Activated CD4-positive, alpha-beta T cell treated with anti-CD3 and anti-CD28 coated beads, Interleukin-2, amount 10 ng/mL, durations not matched to agents 24 days and 14 days (primary cell): ENCODE data around the gene ZMYND19. TPM values are rescaled to one million over a fixed set of nuclear protein-coding genes. Genes with fewer than 3 reads are reported as not detected.

Experiments
- DNase-seq: peaks from one replicate; pipeline ENCODE4 v3.0.0; 2022
- H3K27ac Mint-ChIP-seq: one replicate; pipeline ENCODE4 v1.8.0; 2022; ENCODE audit warnings: mild to moderate bottlenecking, mixed read lengths
- H3K27me3 Mint-ChIP-seq: one replicate; pipeline ENCODE4 v1.8.0; 2022; ENCODE audit warnings: mixed read lengths
- H3K36me3 Mint-ChIP-seq: one replicate; pipeline ENCODE4 v1.8.0; 2022; ENCODE audit warnings: low read depth, mild to moderate bottlenecking, mixed read lengths
- H3K4me1 Mint-ChIP-seq: one replicate; pipeline ENCODE4 v1.8.0; 2021; ENCODE audit warnings: mixed read lengths
- H3K4me3 Mint-ChIP-seq: one replicate; pipeline ENCODE4 v1.8.0; 2022; ENCODE audit warnings: mild to moderate bottlenecking, moderate library complexity, mixed read lengths
- H3K9me3 Mint-ChIP-seq: one replicate; pipeline ENCODE4 v1.8.0; 2021; ENCODE audit warnings: mixed read lengths
- intact Hi-C: fragments of 100-400 bp; cut with micrococcal nuclease; formaldehyde crosslinking; loops from one replicate; pipeline ENCODE4 v1.15.1; 2023
- total RNA-seq: library from RNA; stranded (reverse); gene quantifications from 2 replicates; pipeline ENCODE4 v1.2.3, GENCODE V29; 2022

Gene ZMYND19
- total RNA-seq, 1 donor from 2014 or later, result 92.4 TPM

DNA sequence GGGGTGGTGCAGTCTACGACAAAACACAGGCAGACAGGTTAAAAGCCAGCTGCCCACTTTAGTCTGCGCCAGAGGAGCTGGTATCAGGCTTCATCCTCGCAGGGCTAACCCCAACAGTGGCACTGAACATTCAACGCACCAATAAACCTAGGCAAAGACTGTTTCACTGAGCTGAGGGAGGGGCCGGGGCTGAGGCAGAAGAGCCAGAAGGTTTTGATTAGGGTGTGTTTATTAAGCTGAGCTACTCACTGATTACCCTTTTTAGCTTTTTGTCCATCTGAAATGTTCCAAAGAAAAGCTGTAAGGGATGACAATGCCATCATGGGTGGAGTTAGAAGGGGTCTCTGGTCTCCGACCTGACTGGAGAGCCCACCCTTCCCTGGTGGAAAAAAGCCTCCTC is 1.4 kb downstream of the ZMYND19 start:
- intact Hi-C loops, result no loop called here

DNA sequence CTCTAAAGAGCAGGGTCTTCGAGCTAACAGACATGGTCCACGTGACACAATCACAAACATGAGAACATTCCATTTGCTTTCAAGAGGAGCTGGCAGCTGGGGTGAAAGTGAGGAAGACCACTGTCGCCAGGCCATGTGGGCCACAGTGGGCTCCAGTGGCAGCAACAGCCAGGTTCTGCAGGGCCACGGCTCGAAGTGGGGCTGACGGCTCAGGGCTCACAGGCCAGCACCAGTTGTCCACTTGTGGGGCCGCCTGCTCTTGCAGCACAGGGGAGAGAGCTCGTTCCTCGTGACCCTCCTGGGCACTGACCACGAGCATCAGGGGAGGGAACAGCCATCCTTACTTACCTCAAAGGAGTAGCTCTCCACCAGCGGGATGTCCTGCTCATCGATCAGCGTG is 2.0 kb downstream of the ZMYND19 start:
- intact Hi-C loops, result no loop called here
- no peaks in the 10 kb centered on the region for H3K27me3 Mint-ChIP-seq
- no peak for DNase-seq
- H3K9me3 Mint-ChIP-seq, result no peaks in the 10 kb centered on the region
- H3K4me3 Mint-ChIP-seq, result peak overlapping the region; percentile 87
- no peak overlapping the region for H3K27ac Mint-ChIP-seq
- peaks cover 23% of the 10 kb centered on the region for H3K36me3 Mint-ChIP-seq
- peaks cover 10% of the 10 kb centered on the region for H3K4me1 Mint-ChIP-seq

More for the DNA sequence above, 1.4 kb downstream of the ZMYND19 start:
- no peak for DNase-seq
- no peaks in the 10 kb centered on the region for H3K27me3 Mint-ChIP-seq
- no peaks in the 10 kb centered on the region for H3K9me3 Mint-ChIP-seq
- peak overlapping the region; percentile 87 for H3K4me3 Mint-ChIP-seq
- H3K36me3 Mint-ChIP-seq, result peaks cover 19% of the 10 kb centered on the region
- peaks cover 10% of the 10 kb centered on the region for H3K4me1 Mint-ChIP-seq
- no peak overlapping the region for H3K27ac Mint-ChIP-seq

DNA sequence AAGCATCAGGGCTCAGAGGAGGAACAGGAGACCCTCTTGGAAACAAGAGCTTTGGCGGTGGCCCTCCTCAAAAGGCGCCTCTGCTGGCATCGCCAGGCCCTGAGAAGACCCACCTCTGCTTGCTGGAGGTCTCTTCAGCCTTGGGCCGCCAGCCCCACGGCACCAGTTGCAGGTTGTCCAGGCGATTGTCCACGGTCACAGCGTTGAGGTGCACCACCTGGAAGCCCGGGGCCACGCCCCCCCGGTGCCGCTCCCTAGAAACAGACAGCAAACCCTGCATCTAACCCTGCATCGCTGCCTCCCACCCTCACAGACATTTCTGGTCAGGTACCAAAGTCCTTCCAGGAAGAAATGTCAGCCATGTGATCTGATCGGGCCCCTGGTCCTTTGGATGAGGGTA is 3.5 kb downstream of the ZMYND19 start:
- Mint-ChIP-seq H3K36me3 (peaks cover 29% of the 10 kb centered on the region), H3K4me1 (peaks cover 8% of the 10 kb centered on the region), H3K27me3 (no peaks in the 10 kb centered on the region), H3K27ac (no peak overlapping the region), H3K9me3 (no peaks in the 10 kb centered on the region), H3K4me3 (no peak overlapping the region)
- no peak for DNase-seq
- intact Hi-C loops, result no loop called here

DNA sequence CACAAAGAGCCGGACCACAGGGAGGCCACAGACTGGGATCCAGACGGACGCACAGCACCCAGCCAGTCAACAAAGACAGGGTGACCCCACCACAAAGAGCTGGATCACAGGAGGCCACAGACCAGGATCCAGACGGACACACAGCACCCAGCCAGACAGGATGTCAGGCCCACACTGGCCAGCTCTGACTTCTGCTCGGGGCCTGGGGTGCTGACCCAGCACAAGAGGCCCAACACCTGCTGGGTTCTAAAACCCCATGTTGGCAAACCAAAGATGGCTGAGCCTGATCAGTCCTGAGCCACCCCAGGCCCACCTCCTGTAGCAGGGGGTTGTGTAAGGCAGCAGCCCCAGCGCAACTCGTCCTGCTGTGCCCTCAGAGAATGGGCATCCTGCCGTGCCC is 6.4 kb downstream of the ZMYND19 start:
- Mint-ChIP-seq H3K27me3 (no peaks in the 10 kb centered on the region), H3K36me3 (peaks cover 30% of the 10 kb centered on the region), H3K4me3 (no peak overlapping the region), H3K27ac (no peak overlapping the region), H3K9me3 (no peaks in the 10 kb centered on the region), H3K4me1 (peaks cover 5% of the 10 kb centered on the region)
- intact Hi-C loops, result no loop called here
- no peak for DNase-seq

DNA sequence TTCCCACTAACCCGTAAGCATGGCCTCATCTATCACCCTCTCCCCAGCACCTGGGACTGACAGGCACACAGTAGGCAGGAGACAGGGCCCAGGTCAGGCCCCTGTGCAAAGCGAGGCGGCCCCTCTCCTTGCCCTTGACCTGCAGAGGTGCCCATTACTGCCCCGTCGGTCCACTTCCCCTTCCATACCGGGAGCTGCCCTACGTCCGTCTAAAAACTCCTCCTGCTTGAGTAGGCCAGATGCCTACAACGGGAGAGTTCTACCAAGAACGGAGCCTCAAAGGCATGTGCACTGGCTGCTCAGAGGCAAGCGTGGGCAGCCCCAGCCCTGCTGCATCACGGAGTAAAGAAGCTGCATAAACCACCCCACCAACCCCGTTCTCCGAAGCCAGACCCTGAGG is 7.0 kb downstream of the ZMYND19 start:
- Mint-ChIP-seq H3K27ac (no peak overlapping the region), H3K4me1 (peaks cover 7% of the 10 kb centered on the region), H3K27me3 (no peaks in the 10 kb centered on the region), H3K9me3 (no peaks in the 10 kb centered on the region), H3K4me3 (no peak overlapping the region), H3K36me3 (peaks cover 28% of the 10 kb centered on the region)
- intact Hi-C loops, result no loop called here
- peak; percentile 55 for DNase-seq

DNA sequence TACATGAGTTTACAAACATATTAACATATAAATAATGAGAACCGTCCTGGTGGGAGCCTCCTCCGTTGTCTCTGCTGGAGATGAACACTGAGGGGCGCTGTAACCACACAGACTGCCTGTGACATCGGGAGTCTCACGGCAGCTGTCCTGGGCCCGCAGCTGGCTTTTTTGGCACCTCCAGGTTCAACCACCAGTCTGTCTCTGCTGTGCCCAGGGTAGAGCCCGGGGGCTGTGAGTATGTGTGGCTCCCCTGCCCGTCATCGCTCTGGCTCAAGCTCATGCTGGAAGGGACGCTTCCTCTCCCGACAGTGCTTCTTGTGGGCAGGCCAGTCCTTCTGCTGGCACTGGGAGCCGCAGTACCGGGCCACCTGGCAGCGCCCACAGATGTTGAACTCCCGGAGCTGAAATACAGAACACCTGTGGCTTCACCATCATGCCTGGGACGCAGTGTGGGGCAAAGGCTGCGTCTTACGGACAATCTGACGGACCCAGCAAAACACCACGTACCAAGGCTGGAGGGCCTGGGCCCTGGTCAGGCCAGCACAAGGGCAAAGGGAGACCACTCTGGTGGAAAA is 7.9 kb downstream of the ZMYND19 start:
- peak; percentile 67 for DNase-seq
- Mint-ChIP-seq H3K9me3 (no peaks in the 10 kb centered on the region), H3K4me1 (peaks cover 7% of the 10 kb centered on the region), H3K4me3 (no peak overlapping the region), H3K27ac (no peak overlapping the region), H3K27me3 (no peaks in the 10 kb centered on the region), H3K36me3 (peaks cover 21% of the 10 kb centered on the region)
- intact Hi-C loops, result no loop called here

DNA sequence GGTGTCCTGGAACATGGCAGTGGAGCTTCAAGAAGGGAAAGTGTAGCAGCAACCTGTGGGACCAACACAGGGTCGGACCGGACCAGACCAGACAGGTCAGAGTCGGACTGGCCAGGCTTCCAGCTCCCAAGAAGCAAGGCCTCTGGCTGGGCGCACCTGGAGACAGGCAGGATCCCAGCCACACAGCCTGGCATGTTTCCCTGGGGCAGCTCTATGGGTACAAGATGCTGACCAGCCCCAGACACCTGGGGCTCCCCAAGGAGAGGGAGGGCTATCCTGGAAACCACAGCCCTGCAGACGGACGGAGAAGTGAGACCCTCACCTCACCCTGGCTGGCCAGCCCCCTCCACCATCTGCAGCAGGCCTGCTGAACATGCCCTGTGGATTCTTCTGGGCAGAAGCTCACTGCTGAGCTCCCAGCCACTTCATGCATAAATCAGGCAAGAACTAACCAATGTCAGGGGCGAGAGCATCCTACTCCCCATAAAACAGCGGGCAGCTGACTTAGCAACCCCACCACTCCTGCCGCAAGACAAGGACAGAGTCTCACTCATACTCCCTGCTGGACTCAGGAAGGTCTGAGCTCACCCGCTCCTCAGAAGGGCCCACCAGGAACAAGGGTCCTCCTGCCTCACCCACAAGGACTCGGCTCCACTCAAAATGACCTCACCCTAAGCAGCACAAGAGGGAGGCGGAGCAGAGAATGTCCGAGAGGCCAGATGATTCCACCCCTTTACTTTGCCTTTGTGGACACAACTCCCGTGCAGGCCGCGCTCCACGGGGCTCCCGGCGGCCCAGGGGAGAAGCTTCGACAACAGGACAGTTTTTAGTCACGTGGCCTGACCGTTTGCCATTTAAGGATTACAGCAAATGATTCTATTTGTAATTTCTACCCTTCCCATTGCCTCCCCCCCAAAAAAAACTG is 8.7 kb downstream of the ZMYND19 start:
- no peaks in the 10 kb centered on the region for H3K9me3 Mint-ChIP-seq
- no peak overlapping the region for H3K27ac Mint-ChIP-seq
- H3K4me1 Mint-ChIP-seq, result peaks cover 12% of the 10 kb centered on the region
- no peak for DNase-seq
- peaks cover 19% of the 10 kb centered on the region for H3K36me3 Mint-ChIP-seq
- intact Hi-C loops, result no loop called here
- H3K4me3 Mint-ChIP-seq, result no peak overlapping the region
- no peaks in the 10 kb centered on the region for H3K27me3 Mint-ChIP-seq

GRCh38 chr9:137580954-137581322 is 9.4 kb downstream of the ZMYND19 start:
- intact Hi-C loops, result no loop called here
- H3K27ac Mint-ChIP-seq, result no peak overlapping the region
- no peak overlapping the region for H3K4me3 Mint-ChIP-seq
- H3K9me3 Mint-ChIP-seq, result no peaks in the 10 kb centered on the region
- H3K36me3 Mint-ChIP-seq, result peaks cover 18% of the 10 kb centered on the region
- no peak for DNase-seq
- no peaks in the 10 kb centered on the region for H3K27me3 Mint-ChIP-seq
- H3K4me1 Mint-ChIP-seq, result peaks cover 18% of the 10 kb centered on the region

DNA sequence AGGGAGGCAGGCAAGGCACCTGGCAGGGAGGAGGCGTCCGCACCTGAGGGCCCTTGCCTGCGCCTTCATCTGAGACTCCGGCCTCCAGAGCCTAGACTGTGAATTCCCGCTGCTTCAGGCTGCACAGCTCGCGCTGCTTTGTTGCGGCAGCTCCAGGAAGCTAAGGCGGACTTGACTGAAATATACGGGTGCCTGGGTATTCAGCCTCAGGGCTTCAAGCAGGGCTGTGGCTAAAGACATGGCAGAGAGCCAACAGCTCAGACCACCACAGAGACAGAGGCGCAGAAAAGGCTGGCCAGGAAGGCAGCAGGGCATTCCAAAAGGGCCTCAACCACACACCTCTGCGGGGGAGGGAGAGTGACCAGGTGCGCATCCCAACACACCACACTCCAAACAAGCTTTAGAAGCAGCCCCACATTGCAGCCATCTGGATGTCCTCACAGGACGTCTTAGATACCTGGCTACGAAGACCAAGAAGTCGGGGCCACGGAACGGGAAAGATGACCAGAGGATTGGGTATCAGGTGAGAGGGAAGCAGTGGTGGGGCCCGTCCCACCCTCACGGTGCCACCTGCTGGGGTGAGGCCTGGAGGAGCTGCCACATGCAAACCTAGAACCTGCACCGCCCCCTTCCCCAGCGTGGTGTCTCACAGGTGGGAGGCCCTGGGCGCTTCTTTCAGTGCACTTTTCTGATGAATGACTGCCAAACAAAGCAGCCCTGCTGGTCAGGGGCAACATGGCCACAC is 9.9 kb downstream of the ZMYND19 start:
- intact Hi-C loops, result no loop called here

GRCh38 chr9:137579259-137579604 is 11.1 kb downstream of the ZMYND19 start:
- H3K36me3 Mint-ChIP-seq, result peaks cover 33% of the 10 kb centered on the region
- no peaks in the 10 kb centered on the region for H3K9me3 Mint-ChIP-seq
- DNase-seq, result no peak
- peak overlapping the region; percentile 66 for H3K27ac Mint-ChIP-seq
- intact Hi-C loops, result loop anchor here (2.0 kb wide), 2 partner anchors 28 to 40 kb away; partner anchors contain the start of genes EHMT1, MRPL41 and PNPLA7
- H3K27me3 Mint-ChIP-seq, result no peaks in the 10 kb centered on the region
- H3K4me1 Mint-ChIP-seq, result peaks cover 29% of the 10 kb centered on the region
- H3K4me3 Mint-ChIP-seq, result peak overlapping the region; percentile 88

More for the DNA sequence above, 9.9 kb downstream of the ZMYND19 start:
- Mint-ChIP-seq H3K9me3 (no peaks in the 10 kb centered on the region), H3K36me3 (peaks cover 23% of the 10 kb centered on the region), H3K4me1 (peaks cover 23% of the 10 kb centered on the region), H3K4me3 (no peak overlapping the region), H3K27me3 (no peaks in the 10 kb centered on the region), H3K27ac (no peak overlapping the region)
- DNase-seq, result no peak

- intact Hi-C loops, result loop anchor here (2.0 kb wide), 2 partner anchors 28 to 40 kb away; partner anchors contain the start of genes EHMT1, MRPL41 and PNPLA7
- no peaks in the 10 kb centered on the region for H3K9me3 Mint-ChIP-seq
- H3K36me3 Mint-ChIP-seq, result peaks cover 37% of the 10 kb centered on the region
Observed at GRCh38 chr9:137578518-137579258, 11.6 kb downstream of the ZMYND19 start, which contains the start of gene DPH7. TSS of gene DPH7 (minus strand) at chr9:137578925. CDS start at chr9:137578777, 148 bp downstream.

DNA sequence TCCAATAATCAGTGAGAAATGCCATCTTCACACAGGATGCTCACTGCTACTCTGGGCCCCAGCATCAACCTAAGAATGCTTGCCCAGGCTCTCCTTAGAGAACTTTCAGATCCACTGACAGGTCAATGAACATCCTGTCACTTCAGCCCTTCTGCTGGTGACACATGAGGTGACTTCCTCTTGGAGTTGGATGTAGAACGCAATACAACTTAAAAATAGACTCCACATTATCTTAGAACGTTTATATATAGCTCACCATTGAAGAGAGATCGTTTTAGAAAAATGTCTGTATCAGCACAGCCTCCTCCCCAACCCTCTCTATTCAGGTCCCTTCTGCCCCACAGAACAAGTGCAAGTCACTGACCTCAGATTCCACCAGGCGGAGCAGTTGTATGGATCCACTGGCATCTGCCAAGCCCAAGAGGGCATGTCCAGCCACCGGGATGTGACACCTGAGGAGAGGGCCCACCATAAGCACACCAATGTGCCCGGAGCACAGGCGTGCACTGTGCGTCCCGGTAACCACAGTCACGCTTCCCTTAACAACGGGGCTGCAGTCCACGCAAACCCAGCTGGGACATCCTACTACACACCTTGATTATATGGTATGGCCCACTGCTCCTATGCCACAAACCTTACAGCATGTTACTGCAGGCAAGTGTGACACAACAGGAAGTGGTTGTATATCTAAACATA is 14.4 kb downstream of the ZMYND19 start:
- peaks cover 35% of the 10 kb centered on the region for H3K36me3 Mint-ChIP-seq
- peaks cover 29% of the 10 kb centered on the region for H3K4me1 Mint-ChIP-seq
- DNase-seq, result no peak
- H3K9me3 Mint-ChIP-seq, result no peaks in the 10 kb centered on the region
- peak overlapping the region; percentile 50 for H3K4me3 Mint-ChIP-seq
- peak overlapping the region; percentile 21 for H3K27ac Mint-ChIP-seq
- no peaks in the 10 kb centered on the region for H3K27me3 Mint-ChIP-seq
- intact Hi-C loops, result no loop called here

More at GRCh38 chr9:137578518-137579258, 11.6 kb downstream of the ZMYND19 start, which contains the start of gene DPH7:
- Mint-ChIP-seq H3K27ac (peak within 1 kb of the TSS; percentile 72), H3K4me3 (peak within 1 kb of the TSS; percentile 88), H3K4me1 (peaks cover 29% of the 10 kb centered on the region), H3K27me3 (no peaks in the 10 kb centered on the region)
- peak; percentile 99 for DNase-seq

DNA sequence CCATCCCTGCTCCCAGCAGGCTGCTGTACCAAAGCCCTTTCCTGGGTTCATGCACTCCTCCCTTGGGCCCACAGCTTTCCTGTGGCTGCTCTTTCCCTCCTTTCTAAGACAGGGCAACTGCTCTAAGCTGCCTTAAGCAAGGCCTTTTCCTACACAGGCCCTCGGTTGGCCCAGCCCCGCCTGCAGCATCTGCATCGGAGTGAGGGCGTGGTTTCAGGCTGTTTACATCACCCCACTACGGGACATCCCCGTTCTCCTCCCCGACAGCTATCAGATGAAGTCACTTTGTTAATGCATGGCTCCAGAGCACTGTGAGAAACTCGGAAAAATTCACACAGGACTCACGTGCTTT is 15.0 kb downstream of the ZMYND19 start:
- DNase-seq, result no peak
- Mint-ChIP-seq H3K4me3 (no peak overlapping the region), H3K4me1 (peaks cover 34% of the 10 kb centered on the region), H3K36me3 (peaks cover 40% of the 10 kb centered on the region), H3K9me3 (no peaks in the 10 kb centered on the region), H3K27ac (no peak overlapping the region), H3K27me3 (no peaks in the 10 kb centered on the region)
- intact Hi-C loops, result no loop called here
